HepG2 (cell line): ENCODE measurements around the gene MYO1B. TPM values are rescaled to one million over a fixed set of nuclear protein-coding genes. Genes with fewer than 3 reads are reported as not detected.

ENCODE experiments used
- ATAC-seq: fragments of 200-7000 bp; cut with Tn5 transposase; 3 replicates; pipeline ENCODE4 v1.9.1; 2020; ENCODE audit warnings: mild to moderate bottlenecking, moderate library complexity
- BruUV-seq: library from RNA; stranded (reverse); fragments of 400-500 nt; replicated peaks from 2 replicates; lab custom pipeline; 2021; lab: Mats Ljungman, UMichigan
- CTCF ChIA-PET: fragments of 300-600 bp; formaldehyde crosslinking; extraction: SDS; loops from one replicate; lab custom pipeline; 2021; ENCODE audit warnings: low total read pairs, inconsistent platforms, low intra/inter-chr PET ratio; lab: Yijun Ruan, JAX
- POLR2A ChIA-PET: fragments of 350-600 bp; sonication (Branson Sonifier 250); formaldehyde crosslinking; loops from one replicate; lab custom pipeline; 2020; ENCODE audit warnings: antibody characterized with exemption, inconsistent platforms; lab: Yijun Ruan, JAX
- DNase-seq: peaks from one replicate; pipeline ENCODE4 v3.0.0-alpha.2; 2015; ENCODE audit warnings: low spot score
- FAIRE-seq: peaks from 3 replicates; lab custom pipeline; 2011; peaks lifted over from hg19 to GRCh38; lab: Jason Lieb, UNC
- H2AFZ ChIP-seq: one replicate; pipeline ENCODE4 v1.6.1; 2011; ENCODE audit warnings: low read length, inconsistent platforms
- H3K27ac ChIP-seq: fragments of 300-600 bp; 3 replicates; pipeline ENCODE4 v1.8.0; 2011; ENCODE audit warnings: mixed run types, mild to moderate bottlenecking, mixed read lengths, low read length, inconsistent platforms; ENCODE audit not compliant: insufficient read depth; ENCODE audit errors: extremely low read length
- H3K27me3 ChIP-seq, 2 experiments: fragments of 200-600 bp in 1 of 2; 2 replicates in 1 of 2; 3 replicates in 1 of 2; pipeline versions ENCODE4 v1.6.0 to v1.8.0; 2011; ENCODE audit warnings: low read length in 2 of 2, mild to moderate bottlenecking in 2 of 2, moderate library complexity in 2 of 2, inconsistent platforms in 1 of 2; ENCODE audit not compliant: insufficient read depth in 2 of 2, control insufficient read depth in 1 of 2
- H3K36me3 ChIP-seq, 2 experiments: fragments of 200-600 bp in 1 of 2; replicated peaks in 1 of 2; 2 replicates in 1 of 2; 3 replicates in 1 of 2; pipeline versions ENCODE4 v1.5.1 to v1.8.0; 2011; ENCODE audit warnings: low read length in 2 of 2, inconsistent platforms in 1 of 2; ENCODE audit not compliant: insufficient read depth in 2 of 2, control insufficient read depth in 1 of 2
- H3K4me1 ChIP-seq: 2 replicates; pipeline ENCODE4 v1.5.1; 2012; ENCODE audit warnings: low read length, inconsistent platforms; ENCODE audit not compliant: insufficient read depth
- H3K4me2 ChIP-seq: 2 replicates; pipeline ENCODE4 v1.6.0; 2011; ENCODE audit warnings: low read depth, low read length, inconsistent platforms
- H3K4me3 ChIP-seq, 3 experiments: fragments of 200-600 bp in 1 of 3; sonication (generic), shearing (Covaris generic) in 1 of 3; replicated peaks in 1 of 3; 2 replicates each; pipeline ENCODE4 v1.5.1; 2011 to 2016; ENCODE audit warnings: low read length in 3 of 3, inconsistent platforms in 2 of 3, low read depth in 2 of 3, mild to moderate bottlenecking in 2 of 3, control low read depth in 1 of 3, mixed read lengths in 1 of 3; ENCODE audit not compliant: insufficient read depth in 1 of 3
- H3K79me2 ChIP-seq: one replicate; pipeline ENCODE4 v1.6.1; 2011; ENCODE audit warnings: low read length, inconsistent platforms; ENCODE audit not compliant: insufficient read depth
- H3K9ac ChIP-seq: 2 replicates; pipeline ENCODE4 v1.6.0; 2011; ENCODE audit warnings: mild to moderate bottlenecking, low read depth, low read length, inconsistent platforms; ENCODE audit not compliant: insufficient read depth
- H3K9me3 ChIP-seq: 2 replicates; pipeline ENCODE4 v1.5.1; 2012; ENCODE audit warnings: mild to moderate bottlenecking, low read length
- H4K20me1 ChIP-seq: 2 replicates; pipeline ENCODE4 v1.6.0; 2011; ENCODE audit warnings: inconsistent platforms, mild to moderate bottlenecking, low read length, moderate library complexity; ENCODE audit not compliant: insufficient read depth
- CENPBD1 ChIP-seq: sonication (generic); formaldehyde crosslinking; IDR thresholded peaks from 2 replicates; pipeline ENCODE4 v1.8.0; 2022; ENCODE audit warnings: missing genetic modification reagents, low read depth, mild to moderate bottlenecking, borderline replicate concordance
- SOX13 ChIP-seq, 3 experiments: fragments of 450-650 bp in 1 of 3; sonication (generic) in 1 of 3; formaldehyde crosslinking in 1 of 3; IDR thresholded peaks in 2 of 3; conservative IDR thresholded peaks in 1 of 3; 2 replicates each; pipeline versions ENCODE4 v1.5.0 to v1.6.1; 2016 to 2020; ENCODE audit warnings: antibody characterized with exemption in 1 of 3, mild to moderate bottlenecking in 1 of 3, missing compliant biosample characterization in 1 of 3, missing genetic modification reagents in 1 of 3, moderate library complexity in 1 of 3
- TEAD3 ChIP-seq: optimal IDR thresholded peaks from 2 replicates; pipeline ENCODE3; 2016; ENCODE audit warnings: borderline replicate concordance
- TFAP4 ChIP-seq: sonication (generic); IDR thresholded peaks from 2 replicates; pipeline ENCODE4 v1.6.1; 2016; ENCODE audit warnings: low read depth, borderline replicate concordance
- XRCC5 ChIP-seq: fragments of 200-400 bp; formaldehyde crosslinking; optimal IDR thresholded peaks from 2 replicates; pipeline ENCODE3; 2017; ENCODE audit warnings: mild to moderate bottlenecking, low read length
- ZNF451 ChIP-seq: sonication (generic); formaldehyde crosslinking; IDR thresholded peaks from 2 replicates; pipeline ENCODE4 v1.5.0; 2020; ENCODE audit warnings: mild to moderate bottlenecking, missing genetic modification reagents
- ZNF781 ChIP-seq: sonication (generic); formaldehyde crosslinking; IDR thresholded peaks from 2 replicates; pipeline ENCODE4 v1.5.1; 2020; ENCODE audit warnings: borderline replicate concordance, mild to moderate bottlenecking, missing genetic modification reagents; ENCODE audit errors: not compliant biosample characterization
- ZSCAN9 ChIP-seq: IDR thresholded peaks from 2 replicates; pipeline ENCODE4 v1.6.1; 2016; ENCODE audit warnings: borderline replicate concordance
- WGBS: methylation state at CpG from one replicate; pipeline ENCODE4 v1.1.6; 2017; ENCODE audit warnings: low lambda C conversion rate; 5-methylcytosine and 5-hydroxymethylcytosine counted together
- in situ Hi-C: cut with HindIII; loops from 2 replicates; pipeline ENCODE4 v1.10.0; 2017; ENCODE audit warnings: low pct_unique_long_range_greater_than_20kb; ENCODE audit not compliant: extremely low pct_ligation_motif_present
- intact Hi-C: fragments of 100-400 bp; cut with micrococcal nuclease; formaldehyde crosslinking; loops from one replicate; pipeline ENCODE4 v1.10.0; 2022; ENCODE audit not compliant: unreplicated experiment
- polyA plus RNA-seq, 8 experiments: library from polyadenylated mRNA; depleted of rRNA in 3 of 8; stranded (reverse) in 7 of 8; unstranded in 1 of 8; fragments of >200 nt; fragmentation: Illumina TruSeq in 4 of 8; extraction: Trizol in 4 of 8; gene quantifications; 2 replicates each; pipeline versions ENCODE4 v1.2.1 to v1.2.3, GENCODE V29; 2011 to 2016; ENCODE audit warnings: low read depth in 4 of 8, missing spikeins in 1 of 8, mixed read lengths in 1 of 8; ENCODE audit not compliant: insufficient read depth in 1 of 8
- total RNA-seq, 5 experiments: library from RNA; depleted of rRNA; stranded (reverse); fragments of >200 nt; fragmentation: Illumina TruSeq; extraction: Trizol; gene quantifications; 2 replicates each; pipeline ENCODE4 v1.2.3, GENCODE V29; 2016; ENCODE audit warnings: low read depth in 1 of 5

MYO1B gene
- total and polyA plus RNA-seq, 2 of the 13 experiments (the other 11 are each of a cell fraction or from before 2014, with no cell fraction given), result 36.9 to 89.8 TPM

- ATAC-seq, result peak; percentile 44
- BruUV-seq, result no TSS peak
- no peaks in the 10 kb centered on the region for H3K9me3 ChIP-seq
- in situ Hi-C loops (no loop called here), intact Hi-C loops (no loop called here)
- H3K27me3 ChIP-seq, result no peaks in the 10 kb centered on the region
- WGBS, result 98% methylated on average over 4 of the region's 5 CpGs
- no peaks in the 10 kb centered on the region for H3K4me1 ChIP-seq
- no peak overlapping the region for H3K4me2 ChIP-seq
- H3K79me2 ChIP-seq, result no peaks in the 10 kb centered on the region
- DNase-seq, result no peak
- no peak overlapping the region for H3K4me3 ChIP-seq
- CTCF ChIA-PET, result no interaction called here
- H3K36me3 ChIP-seq, result peaks cover 21 to 66% of the 10 kb centered on the region in 2 experiments
- no peak overlapping the region for H2AFZ ChIP-seq
- no peak overlapping the region for H3K9ac ChIP-seq
- no peaks in the 10 kb centered on the region for H4K20me1 ChIP-seq
- TF ChIP-seq ZNF451 (CRISPR knock-in tag) (no peak), ZSCAN9 (no peak), XRCC5 (no peak), CENPBD1 (no peak)
- no peak overlapping the region for H3K27ac ChIP-seq
- POLR2A ChIA-PET, result no interaction called here
- FAIRE-seq, result no peak
These were observed 154.4 kb downstream of the MYO1B start for GRCh38 chr2:191399601-191400000.

GRCh38 chr2:191401287-191401686, 156.1 kb downstream of the MYO1B start:
- Histone ChIP-seq H3K4me3 (no peak overlapping the region), H4K20me1 (no peaks in the 10 kb centered on the region), H2AFZ (no peak overlapping the region), H3K27ac (no peak overlapping the region), H3K4me1 (no peaks in the 10 kb centered on the region), H3K9ac (no peak overlapping the region), H3K36me3 (peaks cover 17 to 61% of the 10 kb centered on the region in 2 experiments), H3K27me3 (no peaks in the 10 kb centered on the region), H3K79me2 (no peaks in the 10 kb centered on the region), H3K4me2 (no peak overlapping the region), H3K9me3 (no peaks in the 10 kb centered on the region)
- ATAC-seq (0 out of 3 replicates have a peak, but pooled peaks have one; percentile 35), FAIRE-seq (no peak), DNase-seq (peak; percentile 29)
- POLR2A ChIA-PET, result no interaction called here
- 36% methylated on average over 1 of the region's 1 CpG for WGBS
- in situ Hi-C loops (no loop called here), intact Hi-C loops (no loop called here)
- TF ChIP-seq TEAD3 (peak; percentile 43), ZNF781 (CRISPR knock-in tag) (no peak), TFAP4 (peak; percentile 73), SOX13 (IDR thresholded peaks at IDR 0.05) (no peak), SOX13 (CRISPR knock-in tag; conservative IDR thresholded peaks at IDR 0.05 in 1 of 2, IDR thresholded peaks at IDR 0.05 in 1 of 2) (peak in 1 of 2 experiments; percentile 26; a peak in 1 of 4 replicates)
- CTCF ChIA-PET, result no interaction called here
- TSS peak; percentile 22 for BruUV-seq
